ENCODE measurements around the gene FDPS.
"Not testable (repeated sequence)": the region's sequence is repeated elsewhere in the genome, so short reads cannot be mapped to it uniquely, and the experiment has no call there.

The FDPS gene

GRCh38 chr1:155318082-155318481 lies 9.4 kb downstream of the FDPS start:
- DNase-seq: no peak

GRCh38 chr1:155319536-155319935 lies 10.9 kb downstream of the FDPS start:
- DNase-seq: no peak

- no peak for DNase-seq
These were observed 11.6 kb downstream of the FDPS start for GRCh38 chr1:155320252-155320651.

GRCh38 chr1:155320661-155321617 lies 12.3 kb downstream of the FDPS start, which contains the start of gene RUSC1:
Gene RUSC1, plus strand, starts transcription at chr1:155320894. Its CDS starts 880 bp downstream, at chr1:155321774.
- DNase-seq: peak in 57 of 58 donors; percentile 17 to 90 (median 72)

GRCh38 chr1:155321639-155322503 lies 13.2 kb downstream of the FDPS start:
- DNase-seq: peak in 3 of 58 donors; percentile 20 to 57 (median 27)

- DNase-seq: peak in 13 of 58 donors; percentile 10 to 67 (median 42)
These were observed 13.9 kb downstream of the FDPS start for GRCh38 chr1:155322571-155322952.

GRCh38 chr1:155322953-155323728 lies 14.5 kb downstream of the FDPS start:
- peak; percentile 19 to 87 (median 74) for DNase-seq

- DNase-seq: peak in 53 of 58 donors; percentile 7 to 86 (median 71)
These were observed 15.0 kb downstream of the FDPS start for GRCh38 chr1:155323729-155324036.

GRCh38 chr1:155324037-155324716 lies 15.5 kb downstream of the FDPS start:
- peak; percentile 38 to 96 (median 90) for DNase-seq

- peak in 12 of 58 donors; percentile 16 to 53 (median 36) for DNase-seq
These were observed 16.3 kb downstream of the FDPS start for GRCh38 chr1:155324717-155325602.

- no peak for DNase-seq
These were observed 16.9 kb downstream of the FDPS start for GRCh38 chr1:155325603-155325893.

- DNase-seq: no peak
These were observed 17.4 kb downstream of the FDPS start for GRCh38 chr1:155326020-155326526.

- no peak for DNase-seq
These were observed 18.0 kb downstream of the FDPS start for GRCh38 chr1:155326631-155327037.

GRCh38 chr1:155327981-155328380 lies 19.3 kb downstream of the FDPS start:
- DNase-seq: no peak

GRCh38 chr1:155328856-155329255 lies 20.2 kb downstream of the FDPS start:
- not testable (repeated sequence) for DNase-seq

GRCh38 chr1:155329980-155330598 lies 21.4 kb downstream of the FDPS start:
- no peak for DNase-seq

GRCh38 chr1:155334962-155335361 lies 26.3 kb downstream of the FDPS start:
- DNase-seq: no peak

- no peak for DNase-seq
These were observed 30.9 kb downstream of the FDPS start for GRCh38 chr1:155339515-155340097.

GRCh38 chr1:155342842-155343241 lies 34.2 kb downstream of the FDPS start:
- no peak for DNase-seq
